Breast epithelium (tissue), 4 donors: ENCODE data around the gene BACH2. TPM values are rescaled to one million over a fixed set of nuclear protein-coding genes. Genes with fewer than 3 reads are reported as not detected.
"Not testable (repeated sequence)": the region's sequence is repeated elsewhere in the genome, so short reads cannot be mapped to it uniquely, and the experiment has no call there.

ENCODE experiments used
- DNase-seq, 2 donors: peaks; one replicate each; pipeline ENCODE4 v3.0.0-alpha.2; 2019; ENCODE audit warnings: low spot score in 2 of 2
- H3K27ac ChIP-seq, 2 donors: fragments of 200-600 bp; sonication (generic) in 1 of 2; one replicate each; pipeline ENCODE4 v1.5.1; 2016 to 2019; ENCODE audit warnings: mild to moderate bottlenecking in 1 of 2
- H3K27me3 ChIP-seq, 2 donors: fragments of 200-600 bp; sonication (generic) in 1 of 2; one replicate each; pipeline versions ENCODE4 v1.5.1 to v1.6.0; 2017 to 2019; ENCODE audit warnings: control low read depth in 1 of 2, mild to moderate bottlenecking in 1 of 2
- H3K36me3 ChIP-seq: fragments of 200-600 bp; one replicate; pipeline ENCODE4 v1.5.1; 2019
- H3K4me1 ChIP-seq, 2 donors: fragments of 200-600 bp; sonication (generic); one replicate each; pipeline ENCODE4 v1.5.1; 2016 to 2019; ENCODE audit warnings: control low read depth in 1 of 2
- H3K4me3 ChIP-seq, 3 donors: fragments of 200-600 bp; sonication (generic); 1 replicate in 2 of 3; 2 replicates in 1 of 3; pipeline ENCODE4 v1.5.1; 2016 to 2019; ENCODE audit warnings: mild to moderate bottlenecking in 3 of 3, moderate library complexity in 2 of 3
- H3K9me3 ChIP-seq, 2 donors: fragments of 200-600 bp; sonication (generic) in 1 of 2; one replicate each; pipeline ENCODE4 v1.5.1; 2016 to 2019; ENCODE audit warnings: control low read depth in 1 of 2
- POLR2A ChIP-seq: fragments of 450-650 bp; IDR thresholded peaks from one replicate; pipeline ENCODE4 v1.6.1; 2016; ENCODE audit warnings: antibody characterized with exemption, mild to moderate bottlenecking, moderate library complexity
- POLR2AphosphoS5 ChIP-seq, 3 donors: sonication (generic); formaldehyde crosslinking; IDR thresholded peaks; one replicate each; pipeline ENCODE4 v1.6.1; 2017; ENCODE audit warnings: antibody characterized with exemption in 3 of 3
- intact Hi-C: fragments of 100-400 bp; cut with DNase I; formaldehyde crosslinking; loops from one replicate; pipeline ENCODE4 v1.15.1; 2023; ENCODE audit warnings: low total_unique reads
- total RNA-seq, 3 donors: library from RNA; depleted of rRNA; stranded (reverse); fragments of >200 nt; gene quantifications; one replicate each; pipeline ENCODE4 v1.1.0, GENCODE V29; 2016
- TF ChIP-seq, protein P1 (sequence below), 3 donors: fragments of 450-650 bp; IDR thresholded peaks; one replicate each; pipeline ENCODE4 v1.5.1; 2016 to 2017; ENCODE audit warnings: antibody characterized with exemption in 3 of 3, mild to moderate bottlenecking in 3 of 3, moderate library complexity in 3 of 3

The BACH2 gene
- total RNA-seq, 3 donors from 2014 or later, result 6.2 to 13.8 (median 7.0) TPM

GRCh38 chr6:90139272-90139817 is 157.3 kb downstream of the BACH2 start:
- H3K27me3 ChIP-seq, result no peaks in the 10 kb centered on the region
- no peak overlapping the region for H3K27ac ChIP-seq
- H3K9me3 ChIP-seq, result no peaks in the 10 kb centered on the region
- intact Hi-C loops, result no loop called here
- no peaks in the 10 kb centered on the region for H3K4me1 ChIP-seq
- no peak overlapping the region for H3K4me3 ChIP-seq
- DNase-seq, result no peak
- no peaks in the 10 kb centered on the region for H3K36me3 ChIP-seq
- TF ChIP-seq POLR2AphosphoS5 (IDR thresholded peaks at IDR 0.05) (no peak), POLR2A (no peak)
- TF ChIP-seq, protein P1, sequence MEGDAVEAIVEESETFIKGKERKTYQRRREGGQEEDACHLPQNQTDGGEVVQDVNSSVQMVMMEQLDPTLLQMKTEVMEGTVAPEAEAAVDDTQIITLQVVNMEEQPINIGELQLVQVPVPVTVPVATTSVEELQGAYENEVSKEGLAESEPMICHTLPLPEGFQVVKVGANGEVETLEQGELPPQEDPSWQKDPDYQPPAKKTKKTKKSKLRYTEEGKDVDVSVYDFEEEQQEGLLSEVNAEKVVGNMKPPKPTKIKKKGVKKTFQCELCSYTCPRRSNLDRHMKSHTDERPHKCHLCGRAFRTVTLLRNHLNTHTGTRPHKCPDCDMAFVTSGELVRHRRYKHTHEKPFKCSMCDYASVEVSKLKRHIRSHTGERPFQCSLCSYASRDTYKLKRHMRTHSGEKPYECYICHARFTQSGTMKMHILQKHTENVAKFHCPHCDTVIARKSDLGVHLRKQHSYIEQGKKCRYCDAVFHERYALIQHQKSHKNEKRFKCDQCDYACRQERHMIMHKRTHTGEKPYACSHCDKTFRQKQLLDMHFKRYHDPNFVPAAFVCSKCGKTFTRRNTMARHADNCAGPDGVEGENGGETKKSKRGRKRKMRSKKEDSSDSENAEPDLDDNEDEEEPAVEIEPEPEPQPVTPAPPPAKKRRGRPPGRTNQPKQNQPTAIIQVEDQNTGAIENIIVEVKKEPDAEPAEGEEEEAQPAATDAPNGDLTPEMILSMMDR (IDR thresholded peaks at IDR 0.05), result no peak

DNA sequence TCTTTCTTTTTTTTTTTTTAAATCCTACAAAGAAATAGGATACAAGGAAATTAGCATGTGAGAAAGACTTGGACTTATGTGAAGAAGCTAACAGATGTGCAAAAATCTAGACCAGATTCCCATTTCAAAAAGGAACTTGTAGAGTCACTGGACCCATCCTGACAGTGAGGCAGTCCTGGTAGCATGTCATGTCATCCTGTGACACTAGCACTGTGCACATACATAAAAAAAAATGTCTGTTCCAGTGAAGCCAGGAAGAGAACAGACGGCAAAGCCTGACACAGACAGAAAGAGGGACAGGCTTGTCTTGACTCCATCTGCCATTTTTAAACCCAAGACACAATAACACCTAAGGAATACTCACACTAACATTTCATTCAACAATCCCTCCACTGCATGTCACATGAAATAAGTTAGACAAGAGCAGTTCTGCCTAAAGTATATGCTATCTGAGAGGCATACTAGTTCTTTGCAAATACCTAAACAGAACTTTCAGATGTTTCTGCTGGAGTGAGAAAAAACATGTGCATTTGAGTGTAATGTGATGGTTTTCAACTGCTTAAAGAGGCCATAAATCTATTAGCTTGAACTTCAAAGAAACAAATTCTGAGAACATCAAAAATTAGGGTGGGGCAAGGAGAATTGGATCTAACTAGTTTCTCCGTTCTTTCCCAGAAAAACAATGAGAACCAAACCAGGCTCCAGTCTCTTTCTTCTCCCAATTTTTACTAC is 159.6 kb downstream of the BACH2 start:
- Histone ChIP-seq H3K27me3 (no peaks in the 10 kb centered on the region), H3K4me1 (no peaks in the 10 kb centered on the region), H3K9me3 (no peaks in the 10 kb centered on the region), H3K4me3 (no peak overlapping the region), H3K36me3 (no peaks in the 10 kb centered on the region), H3K27ac (no peak overlapping the region)
- TF ChIP-seq POLR2AphosphoS5 (IDR thresholded peaks at IDR 0.05) (no peak), POLR2A (no peak)
- TF ChIP-seq, protein P1 (IDR thresholded peaks at IDR 0.05), result no peak
- DNase-seq, result no peak
- intact Hi-C loops, result no loop called here

GRCh38 chr6:90136176-90136575 is 160.5 kb downstream of the BACH2 start:
- no peaks in the 10 kb centered on the region for H3K4me1 ChIP-seq
- DNase-seq, result no peak
- H3K27ac ChIP-seq, result no peak overlapping the region
- TF ChIP-seq POLR2A (no peak), POLR2AphosphoS5 (IDR thresholded peaks at IDR 0.05) (no peak)
- TF ChIP-seq, protein P1 (IDR thresholded peaks at IDR 0.05), result no peak
- no peak overlapping the region for H3K4me3 ChIP-seq
- intact Hi-C loops, result no loop called here
- H3K27me3 ChIP-seq, result no peaks in the 10 kb centered on the region
- H3K9me3 ChIP-seq, result no peaks in the 10 kb centered on the region
- H3K36me3 ChIP-seq, result no peaks in the 10 kb centered on the region

GRCh38 chr6:90135667-90136066 is 161.0 kb downstream of the BACH2 start:
- no peak for DNase-seq
- Histone ChIP-seq H3K9me3 (no peaks in the 10 kb centered on the region), H3K4me1 (no peaks in the 10 kb centered on the region), H3K27ac (no peak overlapping the region), H3K36me3 (no peaks in the 10 kb centered on the region), H3K4me3 (no peak overlapping the region), H3K27me3 (no peaks in the 10 kb centered on the region)
- intact Hi-C loops, result no loop called here
- no peak for TF ChIP-seq POLR2AphosphoS5 (IDR thresholded peaks at IDR 0.05)
- TF ChIP-seq POLR2A, result no peak

DNA sequence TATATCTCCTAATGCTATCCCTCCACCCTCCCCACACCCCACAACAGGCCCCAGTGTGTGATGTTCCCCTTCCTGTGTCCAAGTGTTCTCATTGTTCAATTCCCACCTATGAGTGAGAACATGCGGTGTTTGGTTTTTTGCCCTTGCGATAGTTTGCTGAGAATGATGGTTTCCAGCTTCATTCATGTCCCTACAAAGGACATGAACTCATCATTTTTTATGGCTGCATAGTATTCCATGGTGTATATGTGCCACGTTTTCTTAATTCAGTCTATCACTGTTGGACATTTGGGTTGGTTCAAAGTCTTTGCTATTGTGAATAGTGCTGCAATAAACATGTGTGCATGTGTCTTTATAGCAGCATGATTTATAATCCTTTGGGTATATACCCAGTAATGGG is 163.0 kb downstream of the BACH2 start:
- intact Hi-C loops, H3K36me3 ChIP-seq, DNase-seq, H3K4me3 ChIP-seq, H3K4me1 ChIP-seq, H3K27ac ChIP-seq, H3K9me3 ChIP-seq, H3K27me3 ChIP-seq: not testable (repeated sequence)

GRCh38 chr6:90131614-90132423 is 164.8 kb downstream of the BACH2 start:
- H3K27me3 ChIP-seq, result no peaks in the 10 kb centered on the region
- intact Hi-C loops, result no loop called here
- H3K4me3 ChIP-seq, result no peak overlapping the region
- no peaks in the 10 kb centered on the region for H3K4me1 ChIP-seq
- no peak for DNase-seq
- peak overlapping the region in 1 of 2 donors; percentile 42 for H3K27ac ChIP-seq
- H3K9me3 ChIP-seq, result no peaks in the 10 kb centered on the region
- TF ChIP-seq POLR2AphosphoS5 (IDR thresholded peaks at IDR 0.05) (no peak), POLR2A (no peak)
- TF ChIP-seq, protein P1 (IDR thresholded peaks at IDR 0.05), result no peak
- H3K36me3 ChIP-seq, result no peaks in the 10 kb centered on the region
